22Rv1 (cell line): ENCODE results near the gene TRIP12.

ENCODE experiments used
- ZFX ChIP-seq: fragments of 450-650 bp; IDR thresholded peaks from 2 replicates; pipeline ENCODE4 v1.6.1; 2017; ENCODE audit warnings: antibody characterized with exemption, borderline replicate concordance
- TF ChIP-seq, protein P1 (sequence below): fragments of 450-650 bp; IDR thresholded peaks from 2 replicates; pipeline ENCODE4 v1.5.1; 2017; ENCODE audit warnings: mild to moderate bottlenecking

GRCh38 chr2:229810786-229811185, 111.0 kb downstream of the TRIP12 start:
- TF ChIP-seq, protein P1, sequence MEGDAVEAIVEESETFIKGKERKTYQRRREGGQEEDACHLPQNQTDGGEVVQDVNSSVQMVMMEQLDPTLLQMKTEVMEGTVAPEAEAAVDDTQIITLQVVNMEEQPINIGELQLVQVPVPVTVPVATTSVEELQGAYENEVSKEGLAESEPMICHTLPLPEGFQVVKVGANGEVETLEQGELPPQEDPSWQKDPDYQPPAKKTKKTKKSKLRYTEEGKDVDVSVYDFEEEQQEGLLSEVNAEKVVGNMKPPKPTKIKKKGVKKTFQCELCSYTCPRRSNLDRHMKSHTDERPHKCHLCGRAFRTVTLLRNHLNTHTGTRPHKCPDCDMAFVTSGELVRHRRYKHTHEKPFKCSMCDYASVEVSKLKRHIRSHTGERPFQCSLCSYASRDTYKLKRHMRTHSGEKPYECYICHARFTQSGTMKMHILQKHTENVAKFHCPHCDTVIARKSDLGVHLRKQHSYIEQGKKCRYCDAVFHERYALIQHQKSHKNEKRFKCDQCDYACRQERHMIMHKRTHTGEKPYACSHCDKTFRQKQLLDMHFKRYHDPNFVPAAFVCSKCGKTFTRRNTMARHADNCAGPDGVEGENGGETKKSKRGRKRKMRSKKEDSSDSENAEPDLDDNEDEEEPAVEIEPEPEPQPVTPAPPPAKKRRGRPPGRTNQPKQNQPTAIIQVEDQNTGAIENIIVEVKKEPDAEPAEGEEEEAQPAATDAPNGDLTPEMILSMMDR: no peak
- no peak for TF ChIP-seq ZFX
